Measurements from ENCODE around the gene SLC43A2. TPM values are rescaled to one million over a fixed set of nuclear protein-coding genes. Genes with fewer than 3 reads are reported as not detected.
"Not testable (repeated sequence)": the region's sequence is repeated elsewhere in the genome, so short reads cannot be mapped to it uniquely, and the experiment has no call there.

SLC43A2 gene
- total RNA-seq, 4 donors from 2014 or later = 4.8 to 11.8 (median 10.6) TPM

GRCh38 chr17:1653735-1654134 lies 25.1 kb upstream of the SLC43A2 start:
- no peak for DNase-seq (ENCODE audit: low spot score in 2 of 2)
- TF ChIP-seq POLR2A (IDR thresholded peaks at IDR 0.05) (no peak), POLR2AphosphoS5 (IDR thresholded peaks at IDR 0.05) (no peak)
- TF ChIP-seq, protein P1, sequence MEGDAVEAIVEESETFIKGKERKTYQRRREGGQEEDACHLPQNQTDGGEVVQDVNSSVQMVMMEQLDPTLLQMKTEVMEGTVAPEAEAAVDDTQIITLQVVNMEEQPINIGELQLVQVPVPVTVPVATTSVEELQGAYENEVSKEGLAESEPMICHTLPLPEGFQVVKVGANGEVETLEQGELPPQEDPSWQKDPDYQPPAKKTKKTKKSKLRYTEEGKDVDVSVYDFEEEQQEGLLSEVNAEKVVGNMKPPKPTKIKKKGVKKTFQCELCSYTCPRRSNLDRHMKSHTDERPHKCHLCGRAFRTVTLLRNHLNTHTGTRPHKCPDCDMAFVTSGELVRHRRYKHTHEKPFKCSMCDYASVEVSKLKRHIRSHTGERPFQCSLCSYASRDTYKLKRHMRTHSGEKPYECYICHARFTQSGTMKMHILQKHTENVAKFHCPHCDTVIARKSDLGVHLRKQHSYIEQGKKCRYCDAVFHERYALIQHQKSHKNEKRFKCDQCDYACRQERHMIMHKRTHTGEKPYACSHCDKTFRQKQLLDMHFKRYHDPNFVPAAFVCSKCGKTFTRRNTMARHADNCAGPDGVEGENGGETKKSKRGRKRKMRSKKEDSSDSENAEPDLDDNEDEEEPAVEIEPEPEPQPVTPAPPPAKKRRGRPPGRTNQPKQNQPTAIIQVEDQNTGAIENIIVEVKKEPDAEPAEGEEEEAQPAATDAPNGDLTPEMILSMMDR (IDR thresholded peaks at IDR 0.05) = no peak
- H3K9me3 ChIP-seq = no peaks in the 10 kb centered on the region
- no peak overlapping the region for H3K4me3 ChIP-seq
- H3K4me1 ChIP-seq = peaks cover 17% of the 10 kb centered on the region
- WGBS = 94% methylated on average over 14 of the region's 14 CpGs
- no peaks in the 10 kb centered on the region for H3K27me3 ChIP-seq
- no peak overlapping the region for H3K27ac ChIP-seq
- H3K36me3 ChIP-seq = peaks cover 84% of the 10 kb centered on the region

DNA sequence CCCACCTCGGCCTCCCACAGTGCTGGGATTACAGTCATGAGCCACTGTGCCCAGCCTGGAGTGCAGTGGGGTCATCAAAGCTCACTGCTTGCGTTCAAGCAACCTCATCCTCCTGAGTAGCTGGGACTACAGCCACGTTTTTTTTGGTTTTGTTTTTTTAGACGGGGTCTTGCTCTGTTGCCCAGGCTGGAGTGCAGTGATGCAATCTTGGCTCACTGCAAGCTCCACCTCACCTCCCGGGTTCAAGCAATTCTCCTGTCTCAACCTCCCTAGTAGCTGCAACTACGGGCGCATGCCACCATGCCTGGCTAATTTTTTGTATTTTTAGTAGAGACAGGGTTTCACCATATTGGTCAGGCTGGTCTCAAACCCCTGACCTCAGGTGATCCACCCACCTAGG lies 24.2 kb upstream of the SLC43A2 start:
- H3K27ac ChIP-seq; H3K4me3 ChIP-seq; H3K27me3 ChIP-seq; DNase-seq (ENCODE audit: low spot score in 2 of 2); H3K9me3 ChIP-seq: not testable (repeated sequence)
- H3K36me3 ChIP-seq = peaks cover 74% of the 10 kb centered on the region
- WGBS = 89% methylated on average over 7 of the region's 7 CpGs
- H3K4me1 ChIP-seq = peaks cover 26% of the 10 kb centered on the region

DNA sequence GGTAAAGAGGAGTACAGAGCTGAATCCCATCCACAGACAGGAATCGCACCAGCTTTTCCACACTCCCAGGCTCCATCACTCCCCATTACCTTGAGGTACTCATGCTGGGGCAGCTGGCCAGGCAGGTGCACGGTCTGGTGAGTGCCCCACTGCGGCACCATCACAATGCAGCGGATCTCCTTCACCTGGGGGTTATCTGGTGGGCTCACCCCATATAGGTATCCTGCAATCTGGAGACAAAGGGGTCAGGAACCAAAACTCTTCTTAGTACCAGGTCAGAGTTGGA lies 22.9 kb upstream of the SLC43A2 start:
- no peak overlapping the region for H3K4me3 ChIP-seq
- H3K27ac ChIP-seq = no peak overlapping the region
- peaks cover 62% of the 10 kb centered on the region for H3K36me3 ChIP-seq
- H3K27me3 ChIP-seq = no peaks in the 10 kb centered on the region
- no peaks in the 10 kb centered on the region for H3K9me3 ChIP-seq
- no peak for DNase-seq (ENCODE audit: low spot score in 2 of 2)
- 95% methylated on average over 4 of the region's 4 CpGs for WGBS
- H3K4me1 ChIP-seq = peaks cover 31% of the 10 kb centered on the region
- TF ChIP-seq, protein P1 (IDR thresholded peaks at IDR 0.05) = no peak
- TF ChIP-seq POLR2AphosphoS5 (IDR thresholded peaks at IDR 0.05) (no peak), EP300 (IDR thresholded peaks at IDR 0.05) (no peak), POLR2A (IDR thresholded peaks at IDR 0.05) (no peak)

DNA sequence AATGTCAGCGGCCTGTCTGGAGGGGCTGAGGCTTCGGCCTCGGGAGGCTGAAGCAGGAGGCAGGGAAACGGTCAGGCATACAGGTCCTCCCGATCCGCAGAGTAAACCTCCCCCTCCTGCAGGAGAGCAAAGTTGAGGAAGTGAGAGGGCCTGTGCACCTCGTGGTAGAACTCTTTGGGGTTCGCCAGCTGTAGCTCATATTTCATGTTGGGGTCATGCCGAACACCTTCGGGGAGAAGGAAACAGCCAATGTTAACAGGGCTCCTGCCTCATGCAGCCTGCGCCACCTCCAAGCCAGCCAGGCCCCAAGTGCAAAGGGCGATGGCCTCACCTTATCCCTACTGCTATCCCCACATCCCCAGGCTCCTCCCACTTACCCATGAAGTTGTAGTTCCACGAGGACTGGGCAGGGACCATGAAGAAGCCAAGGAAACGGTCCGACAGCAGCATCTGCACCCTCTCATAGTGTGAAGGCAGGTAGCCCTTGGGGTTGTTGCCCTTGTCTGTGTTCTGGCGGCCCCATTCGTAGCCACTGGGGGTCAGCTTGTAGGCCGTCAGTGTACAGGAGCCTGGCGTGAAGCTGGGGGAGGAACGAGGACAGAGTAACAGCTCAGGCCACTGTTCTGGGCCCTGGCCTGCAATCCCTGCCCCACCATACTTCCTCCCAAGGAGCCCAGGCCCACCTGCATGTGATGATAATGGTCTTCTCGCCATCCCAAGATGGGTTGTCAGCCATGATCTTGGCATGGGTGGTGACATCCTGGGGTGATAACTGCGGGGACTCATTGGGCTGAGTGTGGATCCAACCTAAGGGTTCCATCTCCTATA lies 22.3 kb upstream of the SLC43A2 start:
- DNase-seq (ENCODE audit: low spot score in 2 of 2) = no peak

GRCh38 chr17:1649844-1650501 lies 21.3 kb upstream of the SLC43A2 start, which contains the start of gene RILP:
RILP (minus strand) TSS chr17:1649866; CDS start chr17:1649804, 62 bp downstream.
- Histone ChIP-seq H3K36me3 (peaks cover 46% of the 10 kb centered on the region), H3K4me3 (peak within 1 kb of the TSS; percentile 77), H3K27me3 (no peaks in the 10 kb centered on the region), H3K27ac (peak within 1 kb of the TSS; percentile 99), H3K4me1 (peaks cover 39% of the 10 kb centered on the region), H3K9me3 (no peaks in the 10 kb centered on the region)
- TF ChIP-seq, protein P1 (IDR thresholded peaks at IDR 0.05) = no peak
- TF ChIP-seq POLR2A (IDR thresholded peaks at IDR 0.05) (no peak), POLR2AphosphoS5 (IDR thresholded peaks at IDR 0.05) (peak in 2 of 3 donors; percentile 5 to 26), EP300 (IDR thresholded peaks at IDR 0.05) (no peak)
- WGBS = 14% methylated on average over 14 of the region's 23 CpGs
- DNase-seq (ENCODE audit: low spot score in 2 of 2) = peak in 1 of 2 donors; percentile 90

More for the DNA sequence above, 22.3 kb upstream of the SLC43A2 start:
- WGBS = 81% methylated on average over 21 of the region's 22 CpGs
- no peak overlapping the region for H3K4me3 ChIP-seq
- peaks cover 56% of the 10 kb centered on the region for H3K36me3 ChIP-seq
- TF ChIP-seq, protein P1 (IDR thresholded peaks at IDR 0.05) = no peak
- no peak for TF ChIP-seq EP300 (IDR thresholded peaks at IDR 0.05)
- TF ChIP-seq POLR2AphosphoS5 (IDR thresholded peaks at IDR 0.05) = no peak
- TF ChIP-seq POLR2A (IDR thresholded peaks at IDR 0.05) = no peak
- no peaks in the 10 kb centered on the region for H3K9me3 ChIP-seq
- H3K27ac ChIP-seq = peak overlapping the region; percentile 99
- peaks cover 36% of the 10 kb centered on the region for H3K4me1 ChIP-seq
- H3K27me3 ChIP-seq = no peaks in the 10 kb centered on the region

Measured in suprapubic skin (tissue), 4 donors.